GM12801 (cell line): ENCODE measurements around the gene FAT1.

Experiments
- CTCF ChIP-seq: IDR thresholded peaks from one replicate; pipeline ENCODE4 v1.5.1; 2011; ENCODE audit warnings: control low read depth; ENCODE audit not compliant: insufficient read length; ENCODE audit errors: extremely low read depth

FAT1 gene

GRCh38 chr4:186560647-186561046 lies 163.0 kb downstream of the FAT1 start:
- no peak for TF ChIP-seq CTCF

GRCh38 chr4:186557486-186557885 lies 166.2 kb downstream of the FAT1 start:
- TF ChIP-seq CTCF = no peak

- TF ChIP-seq CTCF = no peak
Measured at GRCh38 chr4:186557061-186557460, 166.6 kb downstream of the FAT1 start.

- TF ChIP-seq CTCF = no peak
Measured at GRCh38 chr4:186554914-186555827, 168.5 kb downstream of the FAT1 start, which contains the start of gene MTNR1A. MTNR1A (minus strand) TSS chr4:186555567; CDS start chr4:186555365, 202 bp downstream.

GRCh38 chr4:186554539-186554913 lies 169.1 kb downstream of the FAT1 start:
- no peak for TF ChIP-seq CTCF

GRCh38 chr4:186553717-186554116 lies 169.9 kb downstream of the FAT1 start:
- no peak for TF ChIP-seq CTCF

- TF ChIP-seq CTCF = no peak
Measured at GRCh38 chr4:186551849-186552248, 171.8 kb downstream of the FAT1 start.
